M059J (cell line): Measurements from ENCODE around the gene MARCHF3. TPM values are rescaled to one million over a fixed set of nuclear protein-coding genes. Genes with fewer than 3 reads are reported as not detected.
"Not testable (repeated sequence)": the region's sequence is repeated elsewhere in the genome, so short reads cannot be mapped to it uniquely, and the experiment has no call there.

Experiments used
- DNase-seq: peaks from one replicate; pipeline ENCODE4 v3.0.0-alpha.2; 2012; ENCODE audit warnings: low read depth
- total RNA-seq: library from RNA; depleted of rRNA; stranded (reverse); fragments of >200 nt; shearing (Covaris generic); gene quantifications from 2 replicates; pipeline ENCODE4 v1.2.3, GENCODE V29; 2014; rRNA removed

MARCHF3 gene
- total RNA-seq, result 4.9 and 8.7 TPM in 2 replicates

- DNase-seq, result peak; percentile 92
Observed at GRCh38 chr5:127030259-127031146, at the start of gene MARCHF3. Gene MARCHF3 (minus strand): TSS chr5:127030558. CDS start chr5:126918171, 112,387 bp downstream.

GRCh38 chr5:127079994-127080491 is 49.7 kb upstream of the MARCHF3 start:
- DNase-seq, result no peak

GRCh38 chr5:127077366-127077765 is 47.0 kb upstream of the MARCHF3 start:
- no peak for DNase-seq

DNA sequence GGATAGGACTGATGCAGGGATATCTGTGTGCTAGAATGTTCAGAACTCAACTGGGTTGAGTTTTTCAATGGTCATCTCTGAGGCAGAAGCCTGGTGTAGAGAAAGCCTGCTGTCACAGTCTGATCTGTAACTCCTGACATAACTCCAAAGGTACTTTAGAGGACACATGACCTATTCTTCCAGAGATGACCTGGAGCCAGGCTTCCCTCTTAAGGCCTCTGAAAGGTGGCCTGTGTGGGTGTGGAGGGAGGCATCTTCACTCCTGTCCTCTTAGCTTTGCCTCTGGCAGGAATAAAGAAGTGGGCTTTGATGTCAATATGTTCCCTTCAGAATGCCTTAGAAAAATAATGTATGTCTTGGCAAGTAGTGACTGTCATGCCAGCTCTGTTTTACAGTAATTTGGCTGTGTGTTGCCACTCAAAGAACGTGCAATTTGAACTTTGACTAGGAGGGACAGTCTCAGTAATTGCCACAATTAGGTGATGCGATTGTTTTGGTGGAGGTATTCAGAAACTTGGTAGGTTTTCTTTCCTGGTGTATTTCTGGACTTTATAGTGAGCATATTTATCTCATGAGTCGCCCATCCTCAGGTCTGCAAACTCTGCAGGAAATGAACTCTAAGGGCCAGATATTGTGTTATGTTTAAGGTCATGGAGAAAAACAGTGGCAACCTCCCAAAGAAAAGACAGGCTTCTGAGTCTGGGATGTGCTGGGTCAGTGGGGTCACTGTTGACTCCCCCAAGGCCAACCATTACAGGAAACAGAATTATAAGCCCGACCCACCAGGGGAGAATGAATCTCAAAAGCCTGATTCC is 46.2 kb upstream of the MARCHF3 start:
- DNase-seq, result peak; percentile 75

DNA sequence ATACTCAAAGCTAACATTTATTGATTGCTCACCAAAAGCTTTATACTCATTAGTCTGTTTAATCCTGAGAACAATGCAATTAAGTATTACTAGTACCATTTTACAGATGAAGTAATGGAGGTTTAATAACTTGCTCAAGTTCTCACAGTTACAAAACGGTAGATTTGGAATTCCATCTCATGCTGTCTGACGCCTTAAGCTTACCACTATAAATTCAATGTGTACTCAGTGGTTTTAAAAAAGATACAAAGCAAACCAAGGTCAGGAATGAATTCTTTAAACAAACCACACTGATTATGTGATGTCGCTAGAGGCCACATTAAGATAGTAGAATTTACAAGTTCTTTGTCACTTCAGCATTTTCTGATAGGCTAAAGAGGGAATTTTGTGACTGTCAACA is 44.1 kb upstream of the MARCHF3 start:
- DNase-seq, result peak; percentile 37

- peak; percentile 34 for DNase-seq
Observed at GRCh38 chr5:127072861-127073846, 42.8 kb upstream of the MARCHF3 start, which contains the start of gene C5orf63. Gene C5orf63 (minus strand): TSS chr5:127073502. CDS start chr5:127058995, 14,507 bp downstream.

DNA sequence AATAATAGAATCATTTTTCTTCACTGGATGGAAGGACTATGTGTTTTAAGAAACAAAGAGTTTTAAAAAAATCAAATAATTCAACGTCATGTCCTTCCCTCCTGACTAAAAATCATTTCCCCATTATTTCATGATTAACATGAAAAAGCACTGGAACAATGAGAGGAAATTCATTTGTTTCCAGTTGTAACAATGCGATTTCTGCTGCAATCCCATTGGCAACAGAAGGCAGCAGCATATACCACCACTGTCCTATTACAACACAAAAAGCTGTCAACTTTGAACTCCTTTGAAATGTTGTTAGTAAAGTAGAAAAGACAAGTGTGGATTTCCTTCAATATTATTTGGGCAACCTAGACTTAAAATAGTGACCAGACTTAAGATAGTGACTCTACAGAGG is 39.9 kb upstream of the MARCHF3 start:
- DNase-seq, result no peak

DNA sequence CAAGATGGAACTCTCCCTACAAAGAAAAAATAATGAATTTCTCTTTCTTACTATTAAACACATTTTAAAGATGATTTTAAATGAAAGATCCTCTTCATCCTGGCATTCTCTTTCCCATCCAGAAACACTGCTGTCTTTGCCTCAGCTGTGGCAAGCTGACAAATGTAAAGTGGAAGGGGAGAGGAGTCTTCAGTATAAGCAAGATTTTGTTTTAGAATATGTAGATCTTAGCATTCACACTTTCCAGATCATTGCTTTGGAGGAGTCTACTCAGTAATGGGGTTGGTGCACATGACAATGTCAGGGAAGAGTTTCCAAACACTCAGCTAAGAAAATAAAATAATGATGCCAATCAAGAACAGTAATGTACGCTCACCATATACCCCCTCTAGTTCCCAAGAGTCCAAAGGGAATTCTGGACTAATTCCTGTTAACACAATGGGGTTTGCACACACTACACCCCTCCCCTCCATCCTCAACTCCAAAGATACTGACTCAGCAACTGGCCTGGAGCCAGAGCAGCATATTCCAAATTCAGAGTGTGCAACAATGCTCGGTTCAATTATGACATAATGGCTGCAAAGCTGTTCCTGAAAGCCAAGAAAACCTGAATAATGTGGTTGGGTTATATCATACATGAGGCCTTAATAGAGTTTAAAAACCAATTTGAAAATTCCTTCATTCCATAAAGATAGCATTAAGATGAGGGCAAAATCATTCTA is 38.3 kb upstream of the MARCHF3 start:
- DNase-seq, result peak; percentile 51

DNA sequence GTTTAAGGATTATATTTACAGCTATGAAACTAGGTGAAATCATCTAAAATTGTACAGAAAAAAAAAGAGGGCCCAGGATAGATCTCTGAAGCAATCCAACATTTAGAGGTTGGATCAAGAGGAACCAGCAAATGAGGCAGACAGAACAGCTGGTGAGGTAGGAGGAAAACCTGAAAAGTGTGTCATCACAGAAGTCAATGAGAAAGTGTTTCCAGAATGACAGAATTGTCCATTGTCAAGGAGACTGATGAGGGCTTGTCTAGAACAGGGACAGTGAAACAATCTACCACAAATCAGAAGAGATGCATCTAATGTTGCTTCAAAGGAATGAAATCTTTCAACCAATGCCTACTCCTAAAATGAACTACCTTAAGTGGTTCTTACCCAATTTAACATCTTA is 36.4 kb upstream of the MARCHF3 start:
- DNase-seq, result no peak

- no peak for DNase-seq
Observed at GRCh38 chr5:127064253-127064840, 34.0 kb upstream of the MARCHF3 start.

- DNase-seq, result no peak
Observed at GRCh38 chr5:127063257-127063913, 33.0 kb upstream of the MARCHF3 start.

- no peak for DNase-seq
Observed at GRCh38 chr5:127061956-127062355, 31.6 kb upstream of the MARCHF3 start.

DNA sequence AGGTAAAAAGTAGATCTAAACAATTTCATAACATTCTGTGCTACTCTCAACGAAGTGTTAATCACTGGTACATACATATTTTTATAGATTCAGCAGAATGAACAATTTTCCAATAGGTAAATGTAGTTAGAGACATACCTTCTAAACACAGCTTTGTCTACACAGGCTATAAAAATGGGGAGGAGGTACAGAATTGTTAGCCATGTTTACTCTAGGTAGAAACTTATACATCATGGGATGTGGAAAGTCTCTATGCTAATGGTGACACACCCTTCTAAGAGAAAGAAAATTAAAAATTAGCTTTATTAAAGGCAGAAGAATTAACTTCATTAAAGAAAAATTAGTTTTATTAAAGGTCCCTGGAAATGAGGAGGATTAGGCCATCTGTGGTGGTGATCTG is 31.2 kb upstream of the MARCHF3 start:
- no peak for DNase-seq

DNA sequence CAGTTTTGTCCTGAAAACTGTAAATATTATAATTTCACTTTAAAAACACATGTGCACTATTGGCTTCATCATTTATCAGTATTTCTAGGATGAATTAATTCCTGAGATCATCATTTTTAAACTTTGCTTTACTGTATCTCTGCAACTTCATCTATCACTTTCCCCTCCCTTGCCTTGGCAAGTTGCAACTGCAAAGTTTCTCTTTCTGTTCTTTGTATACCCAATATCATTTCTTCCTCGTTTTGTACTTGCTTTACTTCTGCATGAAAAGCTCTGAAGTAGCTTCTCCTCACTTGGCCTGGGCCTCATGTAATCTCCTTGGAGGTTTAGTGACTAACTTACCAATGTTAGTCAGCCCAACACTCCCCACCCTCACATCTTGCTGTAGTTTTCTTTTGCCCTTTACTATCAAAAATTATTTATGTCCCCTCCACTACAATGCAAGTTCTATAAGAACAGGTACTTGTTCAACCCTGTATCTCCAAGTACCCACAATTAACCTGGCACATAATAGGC is 30.2 kb upstream of the MARCHF3 start:
- DNase-seq, result no peak

GRCh38 chr5:127056896-127057295 is 26.5 kb upstream of the MARCHF3 start:
- DNase-seq, result no peak

- DNase-seq, result no peak
Observed at GRCh38 chr5:127055880-127056653, 25.7 kb upstream of the MARCHF3 start.

DNA sequence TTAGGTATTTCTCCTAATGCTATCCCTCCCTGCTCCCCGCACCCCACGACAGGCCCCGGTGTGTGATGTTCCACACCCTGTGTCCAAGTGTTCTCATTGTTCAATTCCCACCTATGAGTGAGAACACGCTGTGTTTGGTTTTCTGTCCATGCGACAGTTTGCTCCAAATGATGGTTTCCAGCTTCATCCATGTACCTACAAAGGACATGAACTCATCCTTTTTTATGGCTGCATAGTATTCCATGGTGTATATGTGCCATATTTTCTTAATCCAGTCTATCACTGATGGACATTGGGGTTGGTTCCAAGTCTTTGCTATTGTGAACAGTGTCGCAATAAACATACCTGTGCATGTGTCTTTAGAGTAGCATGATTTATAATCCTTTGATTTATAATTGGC is 23.2 kb upstream of the MARCHF3 start:
- not testable (repeated sequence) for DNase-seq

DNA sequence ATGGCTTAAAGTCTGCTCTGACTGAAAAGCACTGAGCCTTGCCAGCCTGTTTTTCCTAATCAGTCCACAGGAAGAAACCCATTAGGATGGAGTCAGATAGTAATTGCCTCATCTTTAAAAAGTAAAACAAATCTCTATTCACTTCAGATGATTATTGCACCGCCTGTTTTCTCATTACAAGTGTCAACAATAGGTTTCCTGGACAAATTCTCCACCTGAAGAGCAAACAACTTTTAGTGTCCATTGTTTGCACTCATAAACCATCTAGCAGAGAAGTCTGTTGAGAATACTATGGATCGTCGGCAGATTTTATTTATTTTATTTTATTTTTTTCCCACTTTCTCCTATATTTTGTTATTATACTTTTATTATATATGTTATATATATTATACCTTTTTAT is 22.7 kb upstream of the MARCHF3 start:
- no peak for DNase-seq
